ENCODE results near the gene KCNK3.

The KCNK3 gene

GRCh38 chr2:26692279-26692896, at the start of gene KCNK3:
Gene KCNK3 (plus strand): TSS chr2:26692722. CDS start chr2:26692876, 154 bp downstream.
- DNase-seq (ENCODE audit: low read depth, low spot score): no peak
- no peaks in the 10 kb centered on the region for H3K36me3 ChIP-seq (ENCODE audit: control insufficient read depth, insufficient read depth, low read length)
- peaks cover 7% of the 10 kb centered on the region; the same call in 1 of the 2 replicates for H3K4me1 ChIP-seq (ENCODE audit: control insufficient read depth, insufficient read depth, low read length)
- peaks cover 24% of the 10 kb centered on the region for H3K27me3 ChIP-seq (ENCODE audit: control insufficient read depth, insufficient read depth, low read length)
- H3K27ac ChIP-seq (ENCODE audit: low read length): no peak within 1 kb of the TSS
- H3K4me3 ChIP-seq (ENCODE audit: low read length): peak within 1 kb of the TSS; percentile 31; the same call in 1 of the 2 replicates
- WGBS (ENCODE audit: insufficient coverage, insufficient read length): no CpG with 5 or more reads among the region's 64 CpGs
- H3K9me3 ChIP-seq (ENCODE audit: control insufficient read depth, insufficient read depth, low read length): no peaks in the 10 kb centered on the region

- Histone ChIP-seq H3K36me3 (ENCODE audit: control insufficient read depth, insufficient read depth, low read length) (no peaks in the 10 kb centered on the region), H3K9me3 (ENCODE audit: control insufficient read depth, insufficient read depth, low read length) (no peaks in the 10 kb centered on the region), H3K27me3 (ENCODE audit: control insufficient read depth, insufficient read depth, low read length) (no peaks in the 10 kb centered on the region), H3K27ac (ENCODE audit: low read length) (no peak overlapping the region), H3K4me3 (ENCODE audit: low read length) (no peak overlapping the region), H3K4me1 (ENCODE audit: control insufficient read depth, insufficient read depth, low read length) (0 out of 2 replicates have a peak, but pooled peaks cover 2% of the 10 kb centered on the region)
- no CpG with 5 or more reads among the region's 13 CpGs for WGBS (ENCODE audit: insufficient coverage, insufficient read length)
- DNase-seq (ENCODE audit: low read depth, low spot score): no peak
Observed at GRCh38 chr2:26644188-26644835, 48.2 kb upstream of the KCNK3 start.

- DNase-seq (ENCODE audit: low read depth, low spot score): no peak
- Histone ChIP-seq H3K27ac (ENCODE audit: low read length) (no peak overlapping the region), H3K9me3 (ENCODE audit: control insufficient read depth, insufficient read depth, low read length) (no peaks in the 10 kb centered on the region), H3K4me3 (ENCODE audit: low read length) (no peak overlapping the region), H3K27me3 (ENCODE audit: control insufficient read depth, insufficient read depth, low read length) (no peaks in the 10 kb centered on the region), H3K4me1 (ENCODE audit: control insufficient read depth, insufficient read depth, low read length) (no peaks in the 10 kb centered on the region), H3K36me3 (ENCODE audit: control insufficient read depth, insufficient read depth, low read length) (no peaks in the 10 kb centered on the region)
- no CpG with 5 or more reads among the region's 10 CpGs for WGBS (ENCODE audit: insufficient coverage, insufficient read length)
Observed at GRCh38 chr2:26645762-26646161, 46.8 kb upstream of the KCNK3 start.

- no peak for DNase-seq (ENCODE audit: low read depth, low spot score)
- Histone ChIP-seq H3K9me3 (ENCODE audit: control insufficient read depth, insufficient read depth, low read length) (no peaks in the 10 kb centered on the region), H3K27me3 (ENCODE audit: control insufficient read depth, insufficient read depth, low read length) (no peaks in the 10 kb centered on the region), H3K4me3 (ENCODE audit: low read length) (no peak overlapping the region), H3K4me1 (ENCODE audit: control insufficient read depth, insufficient read depth, low read length) (no peaks in the 10 kb centered on the region), H3K36me3 (ENCODE audit: control insufficient read depth, insufficient read depth, low read length) (no peaks in the 10 kb centered on the region), H3K27ac (ENCODE audit: low read length) (no peak overlapping the region)
- WGBS (ENCODE audit: insufficient coverage, insufficient read length): no CpG with 5 or more reads among the region's 6 CpGs
Observed at GRCh38 chr2:26646986-26647672, 45.4 kb upstream of the KCNK3 start.

GRCh38 chr2:26647981-26648380, 44.5 kb upstream of the KCNK3 start:
- Histone ChIP-seq H3K27ac (ENCODE audit: low read length) (no peak overlapping the region), H3K4me1 (ENCODE audit: control insufficient read depth, insufficient read depth, low read length) (no peaks in the 10 kb centered on the region), H3K27me3 (ENCODE audit: control insufficient read depth, insufficient read depth, low read length) (no peaks in the 10 kb centered on the region), H3K36me3 (ENCODE audit: control insufficient read depth, insufficient read depth, low read length) (no peaks in the 10 kb centered on the region), H3K4me3 (ENCODE audit: low read length) (no peak overlapping the region), H3K9me3 (ENCODE audit: control insufficient read depth, insufficient read depth, low read length) (no peaks in the 10 kb centered on the region)
- DNase-seq (ENCODE audit: low read depth, low spot score): no peak
- no CpG with 5 or more reads among the region's 3 CpGs for WGBS (ENCODE audit: insufficient coverage, insufficient read length)

- Histone ChIP-seq H3K27ac (ENCODE audit: low read length) (no peak overlapping the region), H3K36me3 (ENCODE audit: control insufficient read depth, insufficient read depth, low read length) (no peaks in the 10 kb centered on the region), H3K4me3 (ENCODE audit: low read length) (no peak overlapping the region), H3K9me3 (ENCODE audit: control insufficient read depth, insufficient read depth, low read length) (no peaks in the 10 kb centered on the region), H3K4me1 (ENCODE audit: control insufficient read depth, insufficient read depth, low read length) (no peaks in the 10 kb centered on the region), H3K27me3 (ENCODE audit: control insufficient read depth, insufficient read depth, low read length) (no peaks in the 10 kb centered on the region)
- no peak for DNase-seq (ENCODE audit: low read depth, low spot score)
- no CpG with 5 or more reads among the region's 6 CpGs for WGBS (ENCODE audit: insufficient coverage, insufficient read length)
Observed at GRCh38 chr2:26648516-26648915, 44.0 kb upstream of the KCNK3 start.

GRCh38 chr2:26649322-26649721, 43.2 kb upstream of the KCNK3 start:
- Histone ChIP-seq H3K36me3 (ENCODE audit: control insufficient read depth, insufficient read depth, low read length) (no peaks in the 10 kb centered on the region), H3K9me3 (ENCODE audit: control insufficient read depth, insufficient read depth, low read length) (no peaks in the 10 kb centered on the region), H3K4me3 (ENCODE audit: low read length) (no peak overlapping the region), H3K4me1 (ENCODE audit: control insufficient read depth, insufficient read depth, low read length) (no peaks in the 10 kb centered on the region), H3K27ac (ENCODE audit: low read length) (no peak overlapping the region), H3K27me3 (ENCODE audit: control insufficient read depth, insufficient read depth, low read length) (no peaks in the 10 kb centered on the region)
- WGBS (ENCODE audit: insufficient coverage, insufficient read length): no CpG with 5 or more reads among the region's 7 CpGs
- DNase-seq (ENCODE audit: low read depth, low spot score): no peak

- Histone ChIP-seq H3K36me3 (ENCODE audit: control insufficient read depth, insufficient read depth, low read length) (no peaks in the 10 kb centered on the region), H3K9me3 (ENCODE audit: control insufficient read depth, insufficient read depth, low read length) (no peaks in the 10 kb centered on the region), H3K4me3 (ENCODE audit: low read length) (no peak overlapping the region), H3K27me3 (ENCODE audit: control insufficient read depth, insufficient read depth, low read length) (no peaks in the 10 kb centered on the region), H3K4me1 (ENCODE audit: control insufficient read depth, insufficient read depth, low read length) (peaks cover 2% of the 10 kb centered on the region; the same call in 1 of the 2 replicates), H3K27ac (ENCODE audit: low read length) (no peak overlapping the region)
- WGBS (ENCODE audit: insufficient coverage, insufficient read length): no CpG with 5 or more reads among the region's 12 CpGs
- DNase-seq (ENCODE audit: low read depth, low spot score): no peak
Observed at GRCh38 chr2:26649992-26650712, 42.4 kb upstream of the KCNK3 start.

- H3K36me3 ChIP-seq (ENCODE audit: control insufficient read depth, insufficient read depth, low read length): no peaks in the 10 kb centered on the region
- no peaks in the 10 kb centered on the region for H3K9me3 ChIP-seq (ENCODE audit: control insufficient read depth, insufficient read depth, low read length)
- H3K4me3 ChIP-seq (ENCODE audit: low read length): no peak overlapping the region
- DNase-seq (ENCODE audit: low read depth, low spot score): no peak
- no peak overlapping the region for H3K27ac ChIP-seq (ENCODE audit: low read length)
- peaks cover 4% of the 10 kb centered on the region; the same call in 1 of the 2 replicates for H3K4me1 ChIP-seq (ENCODE audit: control insufficient read depth, insufficient read depth, low read length)
- H3K27me3 ChIP-seq (ENCODE audit: control insufficient read depth, insufficient read depth, low read length): no peaks in the 10 kb centered on the region
- no CpG with 5 or more reads among the region's 12 CpGs for WGBS (ENCODE audit: insufficient coverage, insufficient read length)
Observed at GRCh38 chr2:26650713-26651469, 41.6 kb upstream of the KCNK3 start.

GRCh38 chr2:26651470-26651771, 41.1 kb upstream of the KCNK3 start:
- WGBS (ENCODE audit: insufficient coverage, insufficient read length): no CpG with 5 or more reads among the region's 7 CpGs
- DNase-seq (ENCODE audit: low read depth, low spot score): no peak
- no peaks in the 10 kb centered on the region for H3K27me3 ChIP-seq (ENCODE audit: control insufficient read depth, insufficient read depth, low read length)
- no peak overlapping the region for H3K27ac ChIP-seq (ENCODE audit: low read length)
- H3K4me1 ChIP-seq (ENCODE audit: control insufficient read depth, insufficient read depth, low read length): peaks cover 4% of the 10 kb centered on the region; the same call in 1 of the 2 replicates
- no peaks in the 10 kb centered on the region for H3K9me3 ChIP-seq (ENCODE audit: control insufficient read depth, insufficient read depth, low read length)
- H3K36me3 ChIP-seq (ENCODE audit: control insufficient read depth, insufficient read depth, low read length): no peaks in the 10 kb centered on the region
- H3K4me3 ChIP-seq (ENCODE audit: low read length): no peak overlapping the region

All from iPS DF 6.9 (cell line).